ENCODE measurements around the gene C10orf90. TPM values are rescaled to one million over a fixed set of nuclear protein-coding genes. Genes with fewer than 3 reads are reported as not detected.

Gene C10orf90
- total RNA-seq, 3 donors from 2014 or later (not counting 1 experiment from before 2014, with no cell fraction given), result not detected

DNA sequence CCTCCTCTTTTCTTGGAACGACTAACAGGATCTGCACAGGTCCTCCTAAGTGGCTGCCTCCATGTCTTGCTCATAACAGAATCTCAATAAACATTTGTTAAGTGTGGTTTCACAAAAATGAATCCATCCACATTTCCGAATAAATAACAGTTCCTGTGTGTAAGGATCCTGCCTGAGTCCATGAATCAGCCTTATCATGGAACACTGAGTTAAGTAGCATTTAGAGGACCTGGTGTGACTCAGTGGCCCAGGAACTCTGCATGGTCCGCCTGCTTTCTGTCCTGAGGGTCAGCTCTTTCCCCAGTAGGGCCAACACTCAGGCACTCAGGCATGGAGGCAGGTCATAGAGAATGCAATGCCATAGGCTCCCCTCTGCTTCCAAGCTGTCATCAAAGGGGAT lies 15.8 kb upstream of the C10orf90 start:
- Histone ChIP-seq H3K9me3 (ENCODE audit: control insufficient read depth, insufficient read depth, low read length) (no peaks in the 10 kb centered on the region), H3K27ac (ENCODE audit: low read length) (no peak overlapping the region), H3K4me3 (ENCODE audit: low read length) (no peak overlapping the region), H3K36me3 (ENCODE audit: control insufficient read depth, insufficient read depth, low read length) (no peaks in the 10 kb centered on the region), H3K27me3 (ENCODE audit: control insufficient read depth, insufficient read depth, low read length) (no peaks in the 10 kb centered on the region), H3K4me1 (ENCODE audit: control insufficient read depth, insufficient read depth, low read length) (no peaks in the 10 kb centered on the region)
- Mint-ChIP-seq H3K4me1 (no peaks in the 10 kb centered on the region), H3K9me3 (no peaks in the 10 kb centered on the region), H3K27ac (no peak overlapping the region), H3K4me3 (no peak overlapping the region), H3K36me3 (no peaks in the 10 kb centered on the region), H3K27me3 (ENCODE audit: low read depth in 2 of 2) (no peaks in the 10 kb centered on the region)
- DNase-seq (no peak), ATAC-seq (no peak)
- intact Hi-C loops (cut with micrococcal nuclease), result no loop called here
- 49% methylated on average over 3 of the region's 3 CpGs for WGBS (ENCODE audit: insufficient coverage)
- TF ChIP-seq CTCF (IDR thresholded peaks at IDR 0.05), result no peak

- 94% methylated on average over 4 of the region's 4 CpGs for WGBS (ENCODE audit: insufficient coverage)
- Mint-ChIP-seq H3K27me3 (ENCODE audit: low read depth in 2 of 2) (no peaks in the 10 kb centered on the region), H3K4me3 (no peak overlapping the region), H3K36me3 (no peaks in the 10 kb centered on the region), H3K27ac (no peak overlapping the region), H3K9me3 (no peaks in the 10 kb centered on the region), H3K4me1 (no peaks in the 10 kb centered on the region)
- H3K27ac ChIP-seq (ENCODE audit: low read length), result no peak overlapping the region
- intact Hi-C loops (cut with micrococcal nuclease), result no loop called here
- H3K4me3 ChIP-seq (ENCODE audit: low read length), result no peak overlapping the region
- no peaks in the 10 kb centered on the region for H3K27me3 ChIP-seq (ENCODE audit: control insufficient read depth, insufficient read depth, low read length)
- no peak for TF ChIP-seq CTCF (IDR thresholded peaks at IDR 0.05)
- no peaks in the 10 kb centered on the region for H3K9me3 ChIP-seq (ENCODE audit: control insufficient read depth, insufficient read depth, low read length)
- DNase-seq (no peak), ATAC-seq (no peak)
- no peaks in the 10 kb centered on the region for H3K36me3 ChIP-seq (ENCODE audit: control insufficient read depth, insufficient read depth, low read length)
- no peaks in the 10 kb centered on the region for H3K4me1 ChIP-seq (ENCODE audit: control insufficient read depth, insufficient read depth, low read length)
These were observed 15.3 kb upstream of the C10orf90 start for GRCh38 chr10:126685756-126686155.

DNA sequence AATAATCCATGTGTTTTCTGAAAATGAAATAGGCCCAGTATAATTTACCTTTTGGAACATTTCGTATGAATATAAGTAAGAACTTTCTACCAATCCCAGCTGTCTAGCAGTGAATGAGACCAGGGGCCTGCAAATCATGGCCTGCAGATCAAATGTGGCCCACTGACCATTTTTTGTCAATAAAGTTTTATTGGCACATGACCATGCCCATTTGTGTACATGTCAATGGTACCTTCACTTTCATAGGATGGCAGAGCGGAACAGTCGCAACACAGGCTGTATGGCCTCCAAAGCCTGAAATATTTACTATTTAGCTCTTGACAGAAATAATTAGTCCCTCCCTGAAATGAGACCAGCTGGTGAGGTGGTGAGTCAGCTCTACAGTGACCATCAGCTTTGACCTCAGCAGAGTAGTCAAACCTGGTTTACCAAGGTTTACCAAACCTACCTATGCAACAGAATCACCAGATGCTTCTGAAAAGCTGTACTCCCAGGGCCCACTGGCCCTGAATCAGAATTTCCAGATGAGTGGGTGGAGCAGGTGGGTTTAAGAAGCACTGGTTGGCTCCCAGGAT lies 13.8 kb upstream of the C10orf90 start:
- H3K27me3 ChIP-seq (ENCODE audit: control insufficient read depth, insufficient read depth, low read length), result no peaks in the 10 kb centered on the region
- H3K4me1 ChIP-seq (ENCODE audit: control insufficient read depth, insufficient read depth, low read length), result no peaks in the 10 kb centered on the region
- H3K9me3 ChIP-seq (ENCODE audit: control insufficient read depth, insufficient read depth, low read length), result no peaks in the 10 kb centered on the region
- Mint-ChIP-seq H3K27ac (no peak overlapping the region), H3K36me3 (no peaks in the 10 kb centered on the region), H3K27me3 (ENCODE audit: low read depth in 2 of 2) (no peaks in the 10 kb centered on the region), H3K4me1 (no peaks in the 10 kb centered on the region), H3K9me3 (no peaks in the 10 kb centered on the region), H3K4me3 (no peak overlapping the region)
- H3K27ac ChIP-seq (ENCODE audit: low read length), result no peak overlapping the region
- ATAC-seq, result no peak
- no peak overlapping the region for H3K4me3 ChIP-seq (ENCODE audit: low read length)
- 90% methylated on average over 3 of the region's 3 CpGs for WGBS (ENCODE audit: insufficient coverage)
- H3K36me3 ChIP-seq (ENCODE audit: control insufficient read depth, insufficient read depth, low read length), result no peaks in the 10 kb centered on the region
- intact Hi-C loops (cut with micrococcal nuclease), result no loop called here
- TF ChIP-seq CTCF (IDR thresholded peaks at IDR 0.05), result no peak
- no peak for DNase-seq

DNA sequence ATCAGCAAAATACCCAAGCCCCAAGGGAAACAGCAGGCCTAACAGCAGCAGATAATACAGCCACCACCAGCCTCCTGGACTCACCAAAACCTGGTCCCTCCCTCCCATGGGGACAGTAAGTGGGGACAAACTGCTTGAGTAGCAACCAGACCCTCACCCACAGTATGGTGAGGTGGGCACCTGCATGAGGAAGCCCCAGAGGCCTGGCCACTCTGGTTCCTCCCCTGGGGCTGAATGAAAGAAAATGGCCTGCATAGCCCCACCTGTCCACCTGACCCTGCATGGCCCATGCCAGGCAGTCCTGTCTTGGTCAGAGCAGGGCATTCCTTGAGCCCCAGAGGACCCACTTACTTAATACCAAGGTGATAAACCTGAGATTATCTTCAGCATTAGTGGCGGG lies 13.0 kb upstream of the C10orf90 start:
- WGBS (ENCODE audit: insufficient coverage), result no CpG with 5 or more reads among the region's 1 CpG
- no peak for ATAC-seq
- H3K36me3 Mint-ChIP-seq, result no peaks in the 10 kb centered on the region

More for the DNA sequence above, 13.0 kb upstream of the C10orf90 start:
- H3K9me3 Mint-ChIP-seq, result no peaks in the 10 kb centered on the region
- H3K4me3 ChIP-seq (ENCODE audit: low read length), result no peak overlapping the region
- DNase-seq, result no peak
- TF ChIP-seq CTCF (IDR thresholded peaks at IDR 0.05), result no peak
- H3K27me3 Mint-ChIP-seq (ENCODE audit: low read depth in 2 of 2), result no peaks in the 10 kb centered on the region
- H3K4me1 ChIP-seq (ENCODE audit: control insufficient read depth, insufficient read depth, low read length), result no peaks in the 10 kb centered on the region
- intact Hi-C loops (cut with micrococcal nuclease), result no loop called here
- no peak overlapping the region for H3K27ac ChIP-seq (ENCODE audit: low read length)
- no peaks in the 10 kb centered on the region for H3K9me3 ChIP-seq (ENCODE audit: control insufficient read depth, insufficient read depth, low read length)
- no peaks in the 10 kb centered on the region for H3K4me1 Mint-ChIP-seq
- H3K27ac Mint-ChIP-seq, result no peak overlapping the region
- H3K27me3 ChIP-seq (ENCODE audit: control insufficient read depth, insufficient read depth, low read length), result no peaks in the 10 kb centered on the region
- H3K4me3 Mint-ChIP-seq, result no peak overlapping the region
- H3K36me3 ChIP-seq (ENCODE audit: control insufficient read depth, insufficient read depth, low read length), result no peaks in the 10 kb centered on the region

Data from natural killer cell (primary cell).